HepG2 (cell line): ENCODE measurements around the gene HTRA3. TPM values are rescaled to one million over a fixed set of nuclear protein-coding genes. Genes with fewer than 3 reads are reported as not detected.

Experiments used
- ATAC-seq: fragments of 200-7000 bp; cut with Tn5 transposase; 3 replicates; pipeline ENCODE4 v1.9.1; 2020; ENCODE audit warnings: mild to moderate bottlenecking, moderate library complexity
- BruUV-seq: library from RNA; stranded (reverse); fragments of 400-500 nt; replicated peaks from 2 replicates; lab custom pipeline; 2021; lab: Mats Ljungman, UMichigan
- CTCF ChIA-PET: fragments of 300-600 bp; formaldehyde crosslinking; extraction: SDS; loops from one replicate; lab custom pipeline; 2021; ENCODE audit warnings: low total read pairs, inconsistent platforms, low intra/inter-chr PET ratio; lab: Yijun Ruan, JAX
- POLR2A ChIA-PET: fragments of 350-600 bp; sonication (Branson Sonifier 250); formaldehyde crosslinking; loops from one replicate; lab custom pipeline; 2020; ENCODE audit warnings: antibody characterized with exemption, inconsistent platforms; lab: Yijun Ruan, JAX
- DNase-seq: peaks from one replicate; pipeline ENCODE4 v3.0.0-alpha.2; 2015; ENCODE audit warnings: low spot score
- FAIRE-seq: peaks from 3 replicates; lab custom pipeline; 2011; peaks lifted over from hg19 to GRCh38; lab: Jason Lieb, UNC
- H2AFZ ChIP-seq: one replicate; pipeline ENCODE4 v1.6.1; 2011; ENCODE audit warnings: low read length, inconsistent platforms
- H3K27ac ChIP-seq: fragments of 300-600 bp; 3 replicates; pipeline ENCODE4 v1.8.0; 2011; ENCODE audit warnings: mixed run types, mild to moderate bottlenecking, mixed read lengths, low read length, inconsistent platforms; ENCODE audit not compliant: insufficient read depth; ENCODE audit errors: extremely low read length
- H3K27me3 ChIP-seq, 2 experiments: fragments of 200-600 bp in 1 of 2; 2 replicates in 1 of 2; 3 replicates in 1 of 2; pipeline versions ENCODE4 v1.6.0 to v1.8.0; 2011; ENCODE audit warnings: low read length in 2 of 2, mild to moderate bottlenecking in 2 of 2, moderate library complexity in 2 of 2, inconsistent platforms in 1 of 2; ENCODE audit not compliant: insufficient read depth in 2 of 2, control insufficient read depth in 1 of 2
- H3K36me3 ChIP-seq, 2 experiments: fragments of 200-600 bp in 1 of 2; replicated peaks in 1 of 2; 2 replicates in 1 of 2; 3 replicates in 1 of 2; pipeline versions ENCODE4 v1.5.1 to v1.8.0; 2011; ENCODE audit warnings: low read length in 2 of 2, inconsistent platforms in 1 of 2; ENCODE audit not compliant: insufficient read depth in 2 of 2, control insufficient read depth in 1 of 2
- H3K4me1 ChIP-seq: 2 replicates; pipeline ENCODE4 v1.5.1; 2012; ENCODE audit warnings: low read length, inconsistent platforms; ENCODE audit not compliant: insufficient read depth
- H3K4me2 ChIP-seq: 2 replicates; pipeline ENCODE4 v1.6.0; 2011; ENCODE audit warnings: low read depth, low read length, inconsistent platforms
- H3K4me3 ChIP-seq, 3 experiments: fragments of 200-600 bp in 1 of 3; sonication (generic), shearing (Covaris generic) in 1 of 3; replicated peaks in 1 of 3; 2 replicates each; pipeline ENCODE4 v1.5.1; 2011 to 2016; ENCODE audit warnings: low read length in 3 of 3, inconsistent platforms in 2 of 3, low read depth in 2 of 3, mild to moderate bottlenecking in 2 of 3, control low read depth in 1 of 3, mixed read lengths in 1 of 3; ENCODE audit not compliant: insufficient read depth in 1 of 3
- H3K79me2 ChIP-seq: one replicate; pipeline ENCODE4 v1.6.1; 2011; ENCODE audit warnings: low read length, inconsistent platforms; ENCODE audit not compliant: insufficient read depth
- H3K9ac ChIP-seq: 2 replicates; pipeline ENCODE4 v1.6.0; 2011; ENCODE audit warnings: mild to moderate bottlenecking, low read depth, low read length, inconsistent platforms; ENCODE audit not compliant: insufficient read depth
- H3K9me3 ChIP-seq: 2 replicates; pipeline ENCODE4 v1.5.1; 2012; ENCODE audit warnings: mild to moderate bottlenecking, low read length
- H4K20me1 ChIP-seq: 2 replicates; pipeline ENCODE4 v1.6.0; 2011; ENCODE audit warnings: inconsistent platforms, mild to moderate bottlenecking, low read length, moderate library complexity; ENCODE audit not compliant: insufficient read depth
- ARID5B ChIP-seq: IDR thresholded peaks from 2 replicates; pipeline ENCODE4 v1.4.0; 2020; ENCODE audit warnings: mild to moderate bottlenecking, missing genetic modification reagents
- GABPB1 ChIP-seq: IDR thresholded peaks from 2 replicates; pipeline ENCODE4 v1.6.1; 2016; ENCODE audit warnings: mild to moderate bottlenecking, missing genetic modification reagents, moderate library complexity, missing compliant biosample characterization
- GFI1 ChIP-seq: sonication (generic); formaldehyde crosslinking; IDR thresholded peaks from 2 replicates; pipeline ENCODE4 v1.5.0; 2020; ENCODE audit warnings: missing genetic modification reagents, mild to moderate bottlenecking, borderline replicate concordance
- HHEX ChIP-seq: IDR thresholded peaks from 2 replicates; pipeline ENCODE4 v1.6.1; 2016; ENCODE audit warnings: control low read depth
- SOX13 ChIP-seq, 3 experiments: fragments of 450-650 bp in 1 of 3; sonication (generic) in 1 of 3; formaldehyde crosslinking in 1 of 3; IDR thresholded peaks in 2 of 3; conservative IDR thresholded peaks in 1 of 3; 2 replicates each; pipeline versions ENCODE4 v1.5.0 to v1.6.1; 2016 to 2020; ENCODE audit warnings: antibody characterized with exemption in 1 of 3, mild to moderate bottlenecking in 1 of 3, missing compliant biosample characterization in 1 of 3, missing genetic modification reagents in 1 of 3, moderate library complexity in 1 of 3
- TCF7 ChIP-seq: sonication (generic); IDR thresholded peaks from 2 replicates; pipeline ENCODE4 v1.6.1; 2016; ENCODE audit warnings: antibody characterized with exemption, low read depth
- ZNF207 ChIP-seq: fragments of 450-650 bp; IDR thresholded peaks from 2 replicates; pipeline ENCODE4 v1.6.1; 2016; ENCODE audit warnings: antibody characterized with exemption, borderline replicate concordance
- WGBS: methylation state at CpG from one replicate; pipeline ENCODE4 v1.1.6; 2017; ENCODE audit warnings: low lambda C conversion rate; 5-methylcytosine and 5-hydroxymethylcytosine counted together
- in situ Hi-C: cut with HindIII; loops from 2 replicates; pipeline ENCODE4 v1.10.0; 2017; ENCODE audit warnings: low pct_unique_long_range_greater_than_20kb; ENCODE audit not compliant: extremely low pct_ligation_motif_present
- intact Hi-C: fragments of 100-400 bp; cut with micrococcal nuclease; formaldehyde crosslinking; loops from one replicate; pipeline ENCODE4 v1.10.0; 2022; ENCODE audit not compliant: unreplicated experiment
- polyA plus RNA-seq, 8 experiments: library from polyadenylated mRNA; depleted of rRNA in 3 of 8; stranded (reverse) in 7 of 8; unstranded in 1 of 8; fragments of >200 nt; fragmentation: Illumina TruSeq in 4 of 8; extraction: Trizol in 4 of 8; gene quantifications; 2 replicates each; pipeline versions ENCODE4 v1.2.1 to v1.2.3, GENCODE V29; 2011 to 2016; ENCODE audit warnings: low read depth in 4 of 8, missing spikeins in 1 of 8, mixed read lengths in 1 of 8; ENCODE audit not compliant: insufficient read depth in 1 of 8
- total RNA-seq, 5 experiments: library from RNA; depleted of rRNA; stranded (reverse); fragments of >200 nt; fragmentation: Illumina TruSeq; extraction: Trizol; gene quantifications; 2 replicates each; pipeline ENCODE4 v1.2.3, GENCODE V29; 2016; ENCODE audit warnings: low read depth in 1 of 5

Gene HTRA3
- total and polyA plus RNA-seq, 2 of the 13 experiments (the other 11 are each of a cell fraction or from before 2014, with no cell fraction given), result 0.17 TPM; not detected in 1

GRCh38 chr4:8350841-8351461 is 81.4 kb downstream of the HTRA3 start:
- Histone ChIP-seq H2AFZ (no peak overlapping the region), H3K4me3 (no peak overlapping the region; a peak in 1 of 6 replicates), H3K27me3 (peaks cover 9 to 24% of the 10 kb centered on the region in 2 experiments; a peak in 4 of 5 replicates), H3K36me3 (no peaks in the 10 kb centered on the region), H3K27ac (no peak overlapping the region), H3K9ac (no peak overlapping the region), H3K79me2 (no peaks in the 10 kb centered on the region), H3K4me2 (no peak overlapping the region; the same call in 1 of the 2 replicates), H4K20me1 (no peaks in the 10 kb centered on the region; the same call in 1 of the 2 replicates), H3K9me3 (no peaks in the 10 kb centered on the region), H3K4me1 (peaks cover 31% of the 10 kb centered on the region)
- ATAC-seq (peak; percentile 48), DNase-seq (no peak), FAIRE-seq (no peak)
- ChIA-PET POLR2A (no interaction called here), CTCF (no interaction called here)
- BruUV-seq, result no TSS peak
- WGBS, result 17% methylated on average over 6 of the region's 19 CpGs
- TF ChIP-seq GABPB1 (CRISPR knock-in tag) (peak; percentile 30; the same call in 1 of the 2 replicates), GFI1 (CRISPR knock-in tag) (no peak)
- in situ Hi-C loops (no loop called here), intact Hi-C loops (no loop called here)

GRCh38 chr4:8351931-8352367 is 82.4 kb downstream of the HTRA3 start:
- in situ Hi-C loops, result no loop called here
- intact Hi-C loops, result no loop called here
- Histone ChIP-seq H3K4me1 (peaks cover 22% of the 10 kb centered on the region), H3K9ac (no peak overlapping the region), H3K27me3 (peaks cover 9 to 20% of the 10 kb centered on the region in 2 experiments; a peak in 4 of 5 replicates), H4K20me1 (no peaks in the 10 kb centered on the region; the same call in 1 of the 2 replicates), H3K79me2 (no peaks in the 10 kb centered on the region), H3K9me3 (no peaks in the 10 kb centered on the region), H3K27ac (no peak overlapping the region), H3K4me2 (peak overlapping the region; percentile 5; the same call in 1 of the 2 replicates), H2AFZ (no peak overlapping the region), H3K4me3 (no peak overlapping the region), H3K36me3 (no peaks in the 10 kb centered on the region)
- DNase-seq (peak; percentile 21), FAIRE-seq (peak; percentile 53), ATAC-seq (peak; percentile 64)
- POLR2A ChIA-PET, result no interaction called here
- no TSS peak for BruUV-seq
- 2% methylated on average over 8 of the region's 8 CpGs for WGBS
- CTCF ChIA-PET, result no interaction called here
- no peak for TF ChIP-seq ZNF207
- peak; percentile 63; the same call in 1 of the 2 replicates for TF ChIP-seq TCF7
- TF ChIP-seq HHEX (CRISPR knock-in tag), result peak; percentile 55; the same call in 1 of the 2 replicates
- TF ChIP-seq SOX13 (IDR thresholded peaks at IDR 0.05), result no peak
- peak in 1 of 2 experiments; percentile 50; a peak in 2 of 4 replicates for TF ChIP-seq SOX13 (CRISPR knock-in tag; conservative IDR thresholded peaks at IDR 0.05 in 1 of 2, IDR thresholded peaks at IDR 0.05 in 1 of 2)
- TF ChIP-seq ARID5B, result 0 out of 2 replicates have a peak, but pooled peaks have one; percentile 30
